ENCODE data around the gene SUV39H1. TPM values are rescaled to one million over a fixed set of nuclear protein-coding genes. Genes with fewer than 3 reads are reported as not detected.
A peak's percentile ranks its signal among the peaks of the same experiment; 100 is the strongest.
"Not testable (repeated sequence)": the region's sequence is repeated elsewhere in the genome, so short reads cannot be mapped to it uniquely, and the experiment has no call there.

The SUV39H1 gene, protein sequence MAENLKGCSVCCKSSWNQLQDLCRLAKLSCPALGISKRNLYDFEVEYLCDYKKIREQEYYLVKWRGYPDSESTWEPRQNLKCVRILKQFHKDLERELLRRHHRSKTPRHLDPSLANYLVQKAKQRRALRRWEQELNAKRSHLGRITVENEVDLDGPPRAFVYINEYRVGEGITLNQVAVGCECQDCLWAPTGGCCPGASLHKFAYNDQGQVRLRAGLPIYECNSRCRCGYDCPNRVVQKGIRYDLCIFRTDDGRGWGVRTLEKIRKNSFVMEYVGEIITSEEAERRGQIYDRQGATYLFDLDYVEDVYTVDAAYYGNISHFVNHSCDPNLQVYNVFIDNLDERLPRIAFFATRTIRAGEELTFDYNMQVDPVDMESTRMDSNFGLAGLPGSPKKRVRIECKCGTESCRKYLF
- total RNA-seq (1 to 10 TPM; 2.4 to 6.7 (median 3.6) TPM), polyA plus RNA-seq (1 to 10 TPM; 1.9 to 4.7 TPM)
- long read RNA-seq, donor 1, partial matches to known transcripts, result 5 of 6 reads
- long read RNA-seq, donor 1, other reads (novel, unspliced or antisense), result 0 of 6 reads
- long read RNA-seq, donor 2, transcript SUV39H1-202 (6 exons, 2,871 nt), result major isoform, 7 of 26 reads
- long read RNA-seq, donor 2, partial matches to known transcripts, result 16 of 26 reads
- long read RNA-seq, donor 2, other reads (novel, unspliced or antisense), result 2 of 26 reads
- long read RNA-seq, donor 3, partial matches to known transcripts, result 0 of 1 reads
- long read RNA-seq, donor 3, other reads (novel, unspliced or antisense), result 0 of 1 reads

DNA sequence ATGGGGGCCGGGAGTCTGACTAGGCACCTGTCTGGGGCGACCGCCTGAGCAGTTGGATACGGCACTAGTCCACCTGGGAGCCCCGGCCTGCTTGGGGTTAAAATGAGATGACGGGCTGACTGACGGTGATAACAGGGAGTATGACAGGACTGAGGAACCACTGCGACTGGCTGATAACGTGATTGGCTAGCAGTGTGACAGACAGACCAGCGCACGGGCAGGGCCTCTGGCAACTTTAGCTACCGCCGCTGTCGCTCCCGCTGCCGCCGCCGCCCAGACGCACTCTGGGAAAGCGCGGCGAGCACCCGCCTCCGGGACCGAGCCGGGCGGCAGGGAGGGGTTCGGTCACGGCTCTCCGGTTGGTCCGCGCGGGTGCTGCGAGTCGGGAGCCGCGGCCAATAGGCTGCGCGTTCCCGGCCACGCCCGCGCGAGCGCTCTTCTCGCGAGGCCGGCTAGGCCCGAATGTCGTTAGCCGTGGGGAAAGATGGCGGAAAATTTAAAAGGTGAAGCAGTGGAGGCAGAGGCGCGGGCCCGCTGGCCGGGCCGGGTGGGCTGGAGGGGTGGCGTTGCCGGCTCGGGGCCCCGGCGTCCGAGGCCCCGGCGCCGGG lies at the start of gene SUV39H1:
TSS of gene SUV39H1 (plus strand) at position 434 of the 608 bp plus-strand sequence. CDS start at position 485, 51 bp downstream.
- Histone ChIP-seq H3K4me1 (peaks cover 0 to 16% (median 2%) of the 10 kb centered on the region in 12 donors), H3K4me3 (peak within 1 kb of the TSS in 11 of 12 donors; percentile 41 to 87 (median 63)), H3K27ac (peak within 1 kb of the TSS; percentile 61 to 93 (median 87)), H3K27me3 (peaks cover 0 to 4% (median 0%) of the 10 kb centered on the region in 9 donors), H3K9me3 (no peaks in the 10 kb centered on the region), H3K36me3 (peaks cover 0 to 19% (median 4%) of the 10 kb centered on the region in 9 donors)
- intact Hi-C loops (cut with DNase I), result loop anchor here in 6 of 10 donors (1.0 to 10.0 kb wide), 7 partner anchors 20 to 358 kb away; partner anchors contain the start of genes HDAC6 (in 5 of the 6), CCDC120 (in 1 of the 6), PQBP1 (in 1 of the 6) and TIMM17B (in 1 of the 6)
- DNase-seq, result peak; percentile 87 to 94 (median 90)
- peak; percentile 93 to 99 (median 98) for ATAC-seq
- TF ChIP-seq, protein P1, sequence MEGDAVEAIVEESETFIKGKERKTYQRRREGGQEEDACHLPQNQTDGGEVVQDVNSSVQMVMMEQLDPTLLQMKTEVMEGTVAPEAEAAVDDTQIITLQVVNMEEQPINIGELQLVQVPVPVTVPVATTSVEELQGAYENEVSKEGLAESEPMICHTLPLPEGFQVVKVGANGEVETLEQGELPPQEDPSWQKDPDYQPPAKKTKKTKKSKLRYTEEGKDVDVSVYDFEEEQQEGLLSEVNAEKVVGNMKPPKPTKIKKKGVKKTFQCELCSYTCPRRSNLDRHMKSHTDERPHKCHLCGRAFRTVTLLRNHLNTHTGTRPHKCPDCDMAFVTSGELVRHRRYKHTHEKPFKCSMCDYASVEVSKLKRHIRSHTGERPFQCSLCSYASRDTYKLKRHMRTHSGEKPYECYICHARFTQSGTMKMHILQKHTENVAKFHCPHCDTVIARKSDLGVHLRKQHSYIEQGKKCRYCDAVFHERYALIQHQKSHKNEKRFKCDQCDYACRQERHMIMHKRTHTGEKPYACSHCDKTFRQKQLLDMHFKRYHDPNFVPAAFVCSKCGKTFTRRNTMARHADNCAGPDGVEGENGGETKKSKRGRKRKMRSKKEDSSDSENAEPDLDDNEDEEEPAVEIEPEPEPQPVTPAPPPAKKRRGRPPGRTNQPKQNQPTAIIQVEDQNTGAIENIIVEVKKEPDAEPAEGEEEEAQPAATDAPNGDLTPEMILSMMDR (IDR thresholded peaks at IDR 0.05), result no peak
- peak; percentile 55 to 91 for TF ChIP-seq POLR2A (IDR thresholded peaks at IDR 0.05)
- WGBS, 4 donors, result 0 to 62% (median 17%) methylated on average over 35 to 66 of the region's 66 CpGs

DNA sequence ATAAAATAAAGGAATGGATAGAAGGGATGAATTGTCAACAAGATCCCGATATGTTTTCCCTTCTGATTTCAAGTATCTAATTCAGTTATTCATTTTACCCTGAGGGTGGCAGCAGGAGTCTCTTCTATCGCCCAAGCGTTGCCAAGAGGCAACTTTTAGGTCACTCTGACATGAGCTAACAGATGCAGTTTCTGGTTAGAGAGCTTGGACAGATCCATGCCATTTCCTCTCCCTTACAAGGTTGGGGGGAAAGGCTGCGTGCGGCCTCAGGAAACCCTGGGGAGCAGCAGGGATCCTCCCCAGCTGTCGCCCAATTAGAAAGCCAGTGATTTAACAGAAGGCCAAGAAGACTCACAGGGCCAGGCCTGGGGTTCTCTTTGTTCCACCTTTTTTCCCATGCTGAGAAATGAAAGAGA lies 48.2 kb upstream of the SUV39H1 start:
- H3K9me3 ChIP-seq, result no peaks in the 10 kb centered on the region
- no peaks in the 10 kb centered on the region for H3K36me3 ChIP-seq
- peaks cover 0 to 12% (median 0%) of the 10 kb centered on the region in 9 donors for H3K27me3 ChIP-seq
- H3K27ac ChIP-seq, result peak overlapping the region in 2 of 12 donors; percentile 9 to 45
- H3K4me1 ChIP-seq, result peaks cover 0 to 4% (median 0%) of the 10 kb centered on the region in 12 donors
- no peak overlapping the region for H3K4me3 ChIP-seq
- peak in 4 of 5 donors; percentile 6 to 51 (median 30) for DNase-seq
- ATAC-seq, result peak in 3 of 4 donors; percentile 76 to 83 (median 81)
- intact Hi-C loops (cut with DNase I), result loop anchor here in 1 of 10 donors (10.0 kb wide), 1 partner anchor 156 kb away; the partner anchor contains the start of gene HDAC6
- TF ChIP-seq, protein P1 (IDR thresholded peaks at IDR 0.05), result peak in 10 of 12 donors; percentile 27 to 52 (median 38)
- TF ChIP-seq POLR2A (IDR thresholded peaks at IDR 0.05), result no peak
- WGBS, 4 donors, result 7 to 32% (median 19%) methylated on average over 6 of the region's 6 CpGs

DNA sequence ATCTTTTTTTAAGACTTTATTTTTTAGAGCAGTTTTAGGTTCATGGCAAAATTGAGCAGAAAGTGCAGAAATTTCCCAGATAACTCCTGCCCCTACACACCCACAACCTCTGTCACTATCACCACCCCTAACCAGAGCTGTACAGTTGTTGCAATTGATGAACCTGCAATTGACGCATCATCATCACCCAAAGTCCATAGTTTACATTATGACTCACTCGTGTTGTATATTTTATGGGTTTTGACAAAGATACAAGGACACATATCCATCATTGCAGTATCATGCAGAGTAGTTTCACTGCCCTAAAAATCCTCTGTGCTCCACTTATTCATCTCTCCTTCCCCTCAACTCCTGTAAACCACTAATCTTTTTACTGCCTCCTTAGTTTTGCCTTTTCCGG lies 47.4 kb upstream of the SUV39H1 start:
- H3K4me3 ChIP-seq, result no peak overlapping the region
- H3K27ac ChIP-seq, result no peak overlapping the region
- H3K27me3 ChIP-seq, result peaks cover 0 to 8% (median 0%) of the 10 kb centered on the region in 9 donors
- no peak for DNase-seq
- H3K36me3 ChIP-seq, result no peaks in the 10 kb centered on the region
- no peak for ATAC-seq
- no peaks in the 10 kb centered on the region for H3K9me3 ChIP-seq
- 73 to 90% (median 85%) methylated on average over 3 of the region's 3 CpGs for WGBS, 4 donors
- H3K4me1 ChIP-seq, result peaks cover 0 to 4% (median 0%) of the 10 kb centered on the region in 12 donors
- no peak for TF ChIP-seq POLR2A (IDR thresholded peaks at IDR 0.05)
- intact Hi-C loops (cut with DNase I), result loop anchor here in 1 of 10 donors (10.0 kb wide), 1 partner anchor 156 kb away; the partner anchor contains the start of gene HDAC6

DNA sequence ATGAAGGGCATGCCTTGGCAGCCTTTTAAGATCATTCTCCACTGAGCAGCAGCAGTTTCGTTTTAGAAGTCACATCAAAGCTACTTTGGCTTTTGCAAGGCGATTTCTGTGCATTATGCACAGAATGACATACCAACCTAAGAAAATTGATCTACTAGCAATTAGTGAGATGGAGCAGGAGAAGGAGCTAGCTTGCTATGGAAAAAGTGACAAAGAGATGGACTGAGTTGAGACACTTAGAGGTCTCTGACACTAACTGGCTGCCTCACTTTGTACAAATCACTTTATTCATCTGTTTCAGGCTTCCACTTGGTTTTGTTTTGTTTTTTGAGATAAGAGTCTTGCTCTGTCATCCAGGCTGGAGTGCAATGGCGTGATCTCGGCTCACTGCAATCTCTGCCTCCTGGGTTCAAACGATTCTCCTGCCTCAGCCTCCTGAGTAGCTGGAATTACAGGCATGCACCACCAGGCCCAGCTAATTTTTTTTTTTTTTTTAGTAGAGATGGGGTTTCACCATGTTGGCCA lies 44.4 kb upstream of the SUV39H1 start:
- 60 to 68% (median 67%) methylated on average over 5 of the region's 5 CpGs for WGBS, 4 donors
- ATAC-seq, H3K4me3 ChIP-seq, H3K27me3 ChIP-seq, H3K27ac ChIP-seq, H3K36me3 ChIP-seq, H3K9me3 ChIP-seq, H3K4me1 ChIP-seq, DNase-seq: not testable (repeated sequence)
- intact Hi-C loops (cut with DNase I), result loop anchor here in 1 of 10 donors (10.0 kb wide), 1 partner anchor 273 kb away; no protein-coding TSS in a partner anchor

DNA sequence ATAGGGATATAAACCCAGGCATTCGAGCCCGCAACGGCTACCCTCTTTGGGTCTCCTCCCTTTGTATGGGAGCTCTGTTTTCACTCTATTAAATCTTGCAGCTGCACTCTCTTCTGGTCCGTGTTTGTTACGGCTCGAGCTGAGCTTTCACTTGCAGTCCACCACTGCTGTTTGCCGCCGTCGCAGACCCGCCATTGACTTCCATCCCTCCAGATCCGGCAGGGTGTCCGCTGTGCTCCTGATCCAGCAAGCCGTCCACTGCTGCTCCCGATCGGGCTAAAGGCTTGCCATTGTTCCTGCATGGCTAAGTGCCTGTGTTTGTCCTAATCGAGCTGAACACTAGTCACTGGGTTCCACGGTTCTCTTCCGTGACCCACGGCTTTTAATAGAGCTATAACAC lies 41.8 kb upstream of the SUV39H1 start:
- 59 to 72% (median 63%) methylated on average over 19 of the region's 19 CpGs for WGBS, 4 donors
- intact Hi-C loops (cut with DNase I), result loop anchor here in 1 of 10 donors (10.0 kb wide), 1 partner anchor 270 kb away; no protein-coding TSS in a partner anchor
- DNase-seq, ATAC-seq, H3K4me1 ChIP-seq, H3K4me3 ChIP-seq, H3K27me3 ChIP-seq, H3K9me3 ChIP-seq, H3K36me3 ChIP-seq, H3K27ac ChIP-seq: not testable (repeated sequence)

DNA sequence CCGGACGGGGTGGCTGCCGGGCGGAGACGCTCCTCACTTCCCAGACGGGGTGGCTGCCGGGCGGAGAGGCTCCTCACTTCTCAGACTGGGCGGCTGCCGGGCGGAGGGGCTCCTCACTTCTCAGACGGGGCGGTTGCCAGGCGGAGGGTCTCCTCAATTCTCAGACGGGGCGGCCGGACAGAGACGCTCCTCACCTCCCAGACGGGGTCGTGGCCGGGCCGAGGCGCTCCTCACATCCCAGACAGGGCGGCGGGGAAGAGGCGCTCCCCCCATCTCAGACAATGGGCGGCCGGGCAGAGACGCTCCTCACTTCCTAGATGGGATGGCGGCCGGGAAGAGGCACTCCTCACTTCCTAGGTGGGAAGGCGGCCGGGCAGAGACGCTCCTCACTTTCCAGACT lies 36.8 kb upstream of the SUV39H1 start:
- intact Hi-C loops (cut with DNase I), result loop anchor here in 1 of 10 donors (10.0 kb wide), 1 partner anchor 265 kb away; no protein-coding TSS in a partner anchor
- H3K27me3 ChIP-seq, ATAC-seq, H3K9me3 ChIP-seq, H3K27ac ChIP-seq, DNase-seq, H3K36me3 ChIP-seq, H3K4me3 ChIP-seq, H3K4me1 ChIP-seq: not testable (repeated sequence)
- 81 to 100% (median 92%) methylated on average over 4 to 34 of the region's 34 CpGs for WGBS, 4 donors
